ENCODE measurements around the gene LRRC41.
"Not testable (repeated sequence)": the region's sequence is repeated elsewhere in the genome, so short reads cannot be mapped to it uniquely, and the experiment has no call there.

Gene LRRC41

GRCh38 chr1:46322191-46322590 is 18.8 kb upstream of the LRRC41 start:
- DNase-seq, result not testable (repeated sequence)

GRCh38 chr1:46319960-46320914 is 16.8 kb upstream of the LRRC41 start:
- DNase-seq, result not testable (repeated sequence)

GRCh38 chr1:46319301-46319700 is 15.9 kb upstream of the LRRC41 start:
- not testable (repeated sequence) for DNase-seq

- DNase-seq, result no peak
Observed at GRCh38 chr1:46317323-46317722, 13.9 kb upstream of the LRRC41 start.

- DNase-seq, result no peak
Observed at GRCh38 chr1:46315669-46316403, 12.4 kb upstream of the LRRC41 start.

- no peak for DNase-seq
Observed at GRCh38 chr1:46310321-46310720, 6.9 kb upstream of the LRRC41 start.

GRCh38 chr1:46309401-46310159 is 6.2 kb upstream of the LRRC41 start:
- DNase-seq, result no peak

- no peak for DNase-seq
Observed at GRCh38 chr1:46306159-46306530, 2.7 kb upstream of the LRRC41 start.

GRCh38 chr1:46303872-46304326 is 483 bp upstream of the LRRC41 start:
- no peak for DNase-seq

- no peak for DNase-seq
Observed at GRCh38 chr1:46302641-46303037, 777 bp downstream of the LRRC41 start.

GRCh38 chr1:46301808-46302640 is 1.4 kb downstream of the LRRC41 start:
- DNase-seq, result peak; percentile 80

GRCh38 chr1:46301406-46301807 is 2.0 kb downstream of the LRRC41 start:
- no peak for DNase-seq

- peak; percentile 41 for DNase-seq
Observed at GRCh38 chr1:46300673-46301405, 2.6 kb downstream of the LRRC41 start.

GRCh38 chr1:46298387-46298786 is 5.0 kb downstream of the LRRC41 start:
- no peak for DNase-seq

- DNase-seq, result no peak
Observed at GRCh38 chr1:46295306-46295705, 8.1 kb downstream of the LRRC41 start.

GRCh38 chr1:46289976-46290375 is 13.4 kb downstream of the LRRC41 start:
- no peak for DNase-seq

GRCh38 chr1:46289134-46289494 is 14.3 kb downstream of the LRRC41 start:
- no peak for DNase-seq

- no peak for DNase-seq
Observed at GRCh38 chr1:46288485-46289133, 14.8 kb downstream of the LRRC41 start.

GRCh38 chr1:46285730-46286477 is 17.5 kb downstream of the LRRC41 start:
- no peak for DNase-seq

Data from hematopoietic multipotent progenitor cell treated with erythropoietin and hydrocortisone succinate and interleukin-3 and kit ligand, for 4 days (in vitro differentiated cells).